Stimulated activated CD4-positive, alpha-beta T cell treated with anti-CD3 and anti-CD28 coated beads, TNF-alpha, amount 100 ng/mL, for 4 hours (primary cell): Measurements from ENCODE around the gene ZDHHC11B.
"Not testable (repeated sequence)": the region's sequence is repeated elsewhere in the genome, so short reads cannot be mapped to it uniquely, and the experiment has no call there.

ENCODE experiments used
- DNase-seq, 3 experiments: peaks; one replicate each; pipeline ENCODE4 v3.0.0-alpha.2; 2020; ENCODE audit warnings: low read depth in 3 of 3

The ZDHHC11B gene

GRCh38 chr5:769485-770145, 14.9 kb downstream of the ZDHHC11B start:
- not testable (repeated sequence) for DNase-seq

- no peak for DNase-seq
Observed at GRCh38 chr5:766666-767431, 17.7 kb downstream of the ZDHHC11B start.

GRCh38 chr5:765948-766631, 18.4 kb downstream of the ZDHHC11B start:
- DNase-seq: no peak

- DNase-seq: no peak
Observed at GRCh38 chr5:763998-764781, 20.3 kb downstream of the ZDHHC11B start.

GRCh38 chr5:763397-763796, 21.1 kb downstream of the ZDHHC11B start:
- DNase-seq: no peak

GRCh38 chr5:762996-763395, 21.5 kb downstream of the ZDHHC11B start:
- DNase-seq: not testable (repeated sequence)

- DNase-seq: no peak
Observed at GRCh38 chr5:761854-762710, 22.4 kb downstream of the ZDHHC11B start.

- DNase-seq: no peak
Observed at GRCh38 chr5:761059-761771, 23.3 kb downstream of the ZDHHC11B start.

GRCh38 chr5:760363-761058, 24.0 kb downstream of the ZDHHC11B start:
- DNase-seq: no peak

- no peak for DNase-seq
Observed at GRCh38 chr5:759781-760362, 24.7 kb downstream of the ZDHHC11B start.

GRCh38 chr5:759111-759751, 25.3 kb downstream of the ZDHHC11B start:
- no peak for DNase-seq

GRCh38 chr5:758698-759053, 25.9 kb downstream of the ZDHHC11B start:
- no peak for DNase-seq

- DNase-seq: no peak
Observed at GRCh38 chr5:757931-758697, 26.4 kb downstream of the ZDHHC11B start.

GRCh38 chr5:757346-757930, 27.1 kb downstream of the ZDHHC11B start:
- no peak for DNase-seq

GRCh38 chr5:756865-757345, 27.6 kb downstream of the ZDHHC11B start:
- DNase-seq: no peak

GRCh38 chr5:756171-756570, 28.4 kb downstream of the ZDHHC11B start:
- DNase-seq: no peak

- not testable (repeated sequence) for DNase-seq
Observed at GRCh38 chr5:754143-754632, 30.3 kb downstream of the ZDHHC11B start.
